Memory B cell (primary cell): ENCODE measurements around the gene RB1.

Source experiments
- ATAC-seq: fragments of 150-1000 bp; cut with Tn5 transposase; 2 replicates; pipeline ENCODE4 v1.10.0; 2021; ENCODE audit warnings: low read depth, mild to moderate bottlenecking, moderate library complexity
- DNase-seq, 2 donors: peaks; one replicate each; pipeline ENCODE4 v3.0.0; 2022; ENCODE audit warnings: low spot score in 2 of 2
- H3K27ac Mint-ChIP-seq: one replicate; pipeline ENCODE4 v1.8.0; 2022; ENCODE audit warnings: mild to moderate bottlenecking, moderate library complexity, mixed read lengths
- H3K27me3 Mint-ChIP-seq: one replicate; pipeline ENCODE4 v1.8.0; 2022; ENCODE audit warnings: mixed read lengths
- H3K36me3 Mint-ChIP-seq: one replicate; pipeline ENCODE4 v1.8.0; 2022; ENCODE audit warnings: mild to moderate bottlenecking, mixed read lengths
- H3K4me1 Mint-ChIP-seq: one replicate; pipeline ENCODE4 v1.8.0; 2022; ENCODE audit warnings: mixed read lengths
- H3K4me3 Mint-ChIP-seq: one replicate; pipeline ENCODE4 v1.8.0; 2022; ENCODE audit warnings: mild to moderate bottlenecking, moderate library complexity, mixed read lengths
- H3K9me3 Mint-ChIP-seq: one replicate; pipeline ENCODE4 v1.8.0; 2022; ENCODE audit warnings: mixed read lengths

Gene RB1

DNA sequence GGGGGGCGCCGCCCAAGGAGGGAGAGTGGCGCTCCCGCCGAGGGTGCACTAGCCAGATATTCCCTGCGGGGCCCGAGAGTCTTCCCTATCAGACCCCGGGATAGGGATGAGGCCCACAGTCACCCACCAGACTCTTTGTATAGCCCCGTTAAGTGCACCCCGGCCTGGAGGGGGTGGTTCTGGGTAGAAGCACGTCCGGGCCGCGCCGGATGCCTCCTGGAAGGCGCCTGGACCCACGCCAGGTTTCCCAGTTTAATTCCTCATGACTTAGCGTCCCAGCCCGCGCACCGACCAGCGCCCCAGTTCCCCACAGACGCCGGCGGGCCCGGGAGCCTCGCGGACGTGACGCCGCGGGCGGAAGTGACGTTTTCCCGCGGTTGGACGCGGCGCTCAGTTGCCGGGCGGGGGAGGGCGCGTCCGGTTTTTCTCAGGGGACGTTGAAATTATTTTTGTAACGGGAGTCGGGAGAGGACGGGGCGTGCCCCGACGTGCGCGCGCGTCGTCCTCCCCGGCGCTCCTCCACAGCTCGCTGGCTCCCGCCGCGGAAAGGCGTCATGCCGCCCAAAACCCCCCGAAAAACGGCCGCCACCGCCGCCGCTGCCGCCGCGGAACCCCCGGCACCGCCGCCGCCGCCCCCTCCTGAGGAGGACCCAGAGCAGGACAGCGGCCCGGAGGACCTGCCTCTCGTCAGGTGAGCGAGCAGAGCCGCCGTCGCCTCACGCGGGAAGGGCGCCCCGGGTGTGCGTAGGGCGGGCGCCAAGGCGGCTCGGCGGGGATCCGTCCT, at the start of gene RB1:
Gene RB1 (plus strand): TSS at position 393 of the 784 bp plus-strand sequence. CDS start 162 bp downstream, at position 555.
- no peaks in the 10 kb centered on the region for H3K9me3 Mint-ChIP-seq
- H3K36me3 Mint-ChIP-seq: peaks cover 19% of the 10 kb centered on the region
- H3K4me3 Mint-ChIP-seq: peak within 1 kb of the TSS; percentile 98
- peak within 1 kb of the TSS; percentile 100 for H3K27ac Mint-ChIP-seq
- H3K4me1 Mint-ChIP-seq: peaks cover 4% of the 10 kb centered on the region
- ATAC-seq: peak; percentile 72
- no peaks in the 10 kb centered on the region for H3K27me3 Mint-ChIP-seq
- peak; percentile 90 to 92 for DNase-seq

DNA sequence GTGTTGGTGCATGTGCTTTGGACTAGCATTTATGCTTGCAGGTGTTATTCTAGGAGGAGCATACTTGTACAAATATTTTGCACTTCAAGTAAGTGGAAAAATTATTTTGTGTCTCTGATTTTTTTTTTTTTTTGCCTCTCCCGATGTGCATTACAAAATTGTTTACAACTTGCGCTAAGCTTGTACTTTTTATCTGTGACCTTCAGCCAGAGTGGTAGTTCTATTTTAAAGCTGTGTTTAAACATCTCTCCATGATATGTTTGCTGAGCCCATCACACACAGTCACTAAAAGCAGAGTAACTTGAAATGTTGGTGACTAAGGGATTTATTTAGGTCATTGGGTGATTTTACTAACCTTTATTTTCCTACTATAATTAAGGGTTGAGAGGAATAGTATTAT, 49.7 kb upstream of the RB1 start:
- no peak overlapping the region for H3K4me3 Mint-ChIP-seq
- peaks cover 31% of the 10 kb centered on the region for H3K36me3 Mint-ChIP-seq
- no peak for ATAC-seq
- no peak for DNase-seq
- H3K4me1 Mint-ChIP-seq: peaks cover 7% of the 10 kb centered on the region
- no peaks in the 10 kb centered on the region for H3K9me3 Mint-ChIP-seq
- H3K27me3 Mint-ChIP-seq: no peaks in the 10 kb centered on the region
- H3K27ac Mint-ChIP-seq: no peak overlapping the region

DNA sequence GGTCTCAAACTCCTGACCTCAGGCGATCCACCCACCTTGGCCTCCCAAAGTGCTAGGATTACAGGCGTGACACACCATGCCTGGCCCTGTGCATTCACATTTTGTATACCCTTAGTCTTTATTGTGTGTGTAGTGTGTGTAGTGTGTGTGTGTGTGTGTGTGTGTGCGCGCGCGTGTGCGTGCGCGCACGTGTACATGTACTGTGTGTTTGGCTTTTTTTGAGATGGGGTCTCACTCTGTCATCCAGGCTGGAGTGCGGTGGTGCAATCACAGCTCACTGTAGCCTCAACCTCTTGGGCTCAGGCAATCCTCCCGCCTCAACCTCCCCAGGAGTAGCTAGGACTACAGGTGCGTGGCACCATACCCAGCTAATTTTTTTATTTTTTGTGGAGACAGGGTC, 48.5 kb upstream of the RB1 start:
- DNase-seq (no peak), ATAC-seq (no peak)
- H3K27ac Mint-ChIP-seq: no peak overlapping the region
- H3K4me1 Mint-ChIP-seq: peaks cover 4% of the 10 kb centered on the region
- no peaks in the 10 kb centered on the region for H3K27me3 Mint-ChIP-seq
- H3K4me3 Mint-ChIP-seq: no peak overlapping the region
- H3K36me3 Mint-ChIP-seq: peaks cover 42% of the 10 kb centered on the region
- H3K9me3 Mint-ChIP-seq: no peaks in the 10 kb centered on the region

DNA sequence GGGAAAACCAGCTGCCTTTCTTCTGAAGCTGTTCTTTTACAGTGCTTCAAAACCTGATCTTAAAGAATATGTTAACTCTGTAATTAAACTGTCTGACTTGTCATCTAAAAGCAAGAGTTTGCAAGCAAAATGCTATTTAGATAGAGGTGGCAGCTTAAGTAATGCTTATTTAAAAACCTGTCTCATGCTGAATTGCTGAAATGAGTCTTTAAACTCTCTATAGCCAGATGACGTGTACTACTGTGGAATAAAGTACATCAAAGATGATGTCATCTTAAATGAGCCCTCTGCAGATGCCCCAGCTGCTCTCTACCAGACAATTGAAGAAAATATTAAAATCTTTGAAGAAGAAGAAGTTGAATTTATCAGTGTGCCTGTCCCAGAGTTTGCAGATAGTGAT, 47.6 kb upstream of the RB1 start:
- Mint-ChIP-seq H3K36me3 (peaks cover 47% of the 10 kb centered on the region), H3K4me3 (no peak overlapping the region), H3K27ac (peak overlapping the region; percentile 65), H3K27me3 (no peaks in the 10 kb centered on the region), H3K9me3 (no peaks in the 10 kb centered on the region), H3K4me1 (peaks cover 4% of the 10 kb centered on the region)
- ATAC-seq: no peak
- DNase-seq: no peak

DNA sequence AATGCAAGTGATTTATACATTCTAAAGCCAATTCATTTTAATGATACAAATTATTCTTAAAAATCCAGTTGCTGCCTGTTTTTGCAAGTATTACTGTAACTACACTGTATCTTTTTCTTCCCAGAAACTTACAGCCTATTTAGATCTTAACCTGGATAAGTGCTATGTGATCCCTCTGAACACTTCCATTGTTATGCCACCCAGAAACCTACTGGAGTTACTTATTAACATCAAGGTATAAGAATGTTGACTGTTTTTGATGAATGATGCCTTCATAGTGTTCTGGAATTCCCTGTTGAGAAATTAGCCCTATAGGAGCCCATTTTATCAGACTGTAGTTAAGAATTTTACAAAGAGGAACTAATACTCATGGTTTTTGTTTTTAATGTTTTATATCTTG, 45.5 kb upstream of the RB1 start:
- ATAC-seq: no peak
- peaks cover 48% of the 10 kb centered on the region for H3K36me3 Mint-ChIP-seq
- peaks cover 5% of the 10 kb centered on the region for H3K4me1 Mint-ChIP-seq
- no peaks in the 10 kb centered on the region for H3K27me3 Mint-ChIP-seq
- peak overlapping the region; percentile 38 for H3K27ac Mint-ChIP-seq
- H3K9me3 Mint-ChIP-seq: no peaks in the 10 kb centered on the region
- H3K4me3 Mint-ChIP-seq: no peak overlapping the region
- no peak for DNase-seq

DNA sequence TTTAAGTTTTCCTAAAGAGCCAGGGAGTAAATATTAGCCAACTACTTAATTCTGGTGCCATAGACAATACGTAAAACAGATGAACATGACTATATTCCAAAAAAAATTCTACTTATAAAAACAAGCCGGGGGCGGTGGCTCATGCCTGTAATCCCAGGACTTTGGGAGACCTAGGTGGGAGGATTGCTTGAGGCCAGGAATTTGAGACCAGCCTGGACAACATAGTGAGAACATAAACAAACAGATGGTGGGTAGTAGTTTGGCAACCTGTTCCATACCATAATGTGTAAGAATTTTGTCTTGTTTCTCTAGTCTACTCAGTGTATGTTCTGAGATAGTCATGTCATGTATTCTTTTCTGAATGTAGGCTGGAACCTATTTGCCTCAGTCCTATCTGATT, 45.1 kb upstream of the RB1 start:
- Mint-ChIP-seq H3K4me3 (no peak overlapping the region), H3K27ac (no peak overlapping the region), H3K36me3 (peaks cover 51% of the 10 kb centered on the region)

DNA sequence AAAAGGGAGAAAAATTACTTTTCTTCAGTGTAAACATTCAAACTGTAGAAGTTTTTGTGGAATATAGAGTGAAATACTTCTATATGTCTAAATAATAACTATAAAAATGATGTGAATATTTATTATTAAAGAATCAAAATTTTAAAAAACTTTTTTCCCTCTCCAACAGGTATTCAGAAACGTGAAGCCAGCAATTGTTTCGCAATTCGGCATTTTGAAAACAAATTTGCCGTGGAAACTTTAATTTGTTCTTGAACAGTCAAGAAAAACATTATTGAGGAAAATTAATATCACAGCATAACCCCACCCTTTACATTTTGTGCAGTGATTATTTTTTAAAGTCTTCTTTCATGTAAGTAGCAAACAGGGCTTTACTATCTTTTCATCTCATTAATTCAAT, 42.6 kb upstream of the RB1 start:
- no peak for DNase-seq
- no peak for ATAC-seq
- Mint-ChIP-seq H3K27ac (peak overlapping the region; percentile 38), H3K4me3 (no peak overlapping the region), H3K27me3 (no peaks in the 10 kb centered on the region), H3K9me3 (no peaks in the 10 kb centered on the region), H3K36me3 (peaks cover 47% of the 10 kb centered on the region), H3K4me1 (peaks cover 29% of the 10 kb centered on the region)

More for the DNA sequence above, 45.1 kb upstream of the RB1 start:
- ATAC-seq: no peak
- no peak for DNase-seq
- H3K9me3 Mint-ChIP-seq: no peaks in the 10 kb centered on the region
- H3K27me3 Mint-ChIP-seq: no peaks in the 10 kb centered on the region
- H3K4me1 Mint-ChIP-seq: peaks cover 8% of the 10 kb centered on the region

DNA sequence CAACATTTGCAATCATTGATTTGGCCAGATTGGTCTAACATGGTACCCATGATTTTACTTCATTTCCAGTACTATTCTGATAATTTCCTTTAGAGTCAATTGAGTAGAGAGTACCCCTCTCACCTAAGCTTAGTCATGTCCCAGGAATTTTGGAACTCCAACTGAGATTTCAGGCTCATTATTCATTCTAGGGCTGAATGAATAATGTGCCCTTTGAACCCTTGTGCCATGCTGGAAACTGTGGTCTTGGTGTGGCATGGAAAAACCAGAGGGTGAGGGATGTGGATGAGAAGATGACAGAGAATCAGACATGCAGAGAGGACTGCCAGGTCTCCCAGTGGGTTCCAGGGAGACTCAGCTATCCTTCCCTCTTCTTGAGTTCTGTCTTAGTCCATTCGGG, 40.4 kb upstream of the RB1 start:
- Mint-ChIP-seq H3K36me3 (peaks cover 32% of the 10 kb centered on the region), H3K9me3 (no peaks in the 10 kb centered on the region), H3K27ac (peak overlapping the region; percentile 56), H3K4me1 (peaks cover 35% of the 10 kb centered on the region), H3K4me3 (no peak overlapping the region), H3K27me3 (no peaks in the 10 kb centered on the region)
- ATAC-seq (no peak), DNase-seq (no peak)

DNA sequence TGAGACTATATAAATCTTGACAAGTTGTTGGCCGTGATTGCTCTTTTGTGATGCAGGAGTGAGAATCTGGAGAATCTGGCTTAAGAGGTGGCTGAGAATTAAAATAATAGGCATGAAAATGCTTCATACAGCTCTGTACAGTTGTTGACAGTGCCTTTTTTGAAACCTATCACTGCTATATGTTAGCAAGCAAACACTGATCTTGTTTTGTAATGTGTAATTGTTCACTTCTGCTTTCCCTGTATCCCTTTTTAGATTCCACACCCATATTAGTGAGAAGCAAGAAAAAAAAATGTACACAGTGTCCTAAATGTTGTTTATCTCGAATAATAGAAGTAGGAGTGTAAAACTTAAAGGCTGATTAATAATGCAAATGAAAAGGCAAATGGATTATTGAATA, 39.5 kb upstream of the RB1 start:
- DNase-seq (no peak), ATAC-seq (no peak)
- Mint-ChIP-seq H3K36me3 (peaks cover 33% of the 10 kb centered on the region), H3K4me1 (peaks cover 35% of the 10 kb centered on the region), H3K27ac (peak overlapping the region; percentile 82), H3K27me3 (no peaks in the 10 kb centered on the region), H3K9me3 (no peaks in the 10 kb centered on the region), H3K4me3 (peak overlapping the region; percentile 54)

DNA sequence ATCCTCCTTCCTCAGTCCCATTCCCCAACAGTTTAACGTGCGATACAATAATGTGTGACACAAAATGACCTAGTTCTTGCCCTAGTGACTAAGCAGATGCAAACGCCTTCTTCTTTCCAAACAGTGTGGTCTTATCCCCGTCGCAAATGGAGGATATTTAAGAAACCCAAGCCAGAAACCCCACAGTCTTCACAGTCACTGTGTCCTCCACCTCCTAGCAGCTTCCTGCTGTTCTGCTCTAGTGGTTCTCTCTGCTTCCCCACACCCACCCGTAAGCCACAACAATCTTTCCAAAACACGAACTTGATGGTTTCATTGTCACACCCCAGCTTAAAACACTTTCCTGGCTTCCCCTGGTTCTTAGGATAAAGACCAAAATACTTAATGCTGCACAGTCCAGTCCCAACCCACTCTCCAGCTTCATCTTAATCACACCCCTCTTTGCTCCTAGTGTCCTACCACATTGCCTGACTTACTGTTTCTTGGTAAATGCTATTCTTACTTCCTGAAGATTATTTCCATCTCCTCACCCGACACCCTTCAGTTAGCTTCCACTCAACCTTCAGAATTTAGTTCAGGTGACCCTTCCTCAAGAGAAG, 38.2 kb upstream of the RB1 start:
- H3K4me3 Mint-ChIP-seq: peak overlapping the region; percentile 81
- DNase-seq: peak; percentile 21 to 35
- peak overlapping the region; percentile 91 for H3K27ac Mint-ChIP-seq
- peaks cover 37% of the 10 kb centered on the region for H3K4me1 Mint-ChIP-seq
- H3K36me3 Mint-ChIP-seq: peaks cover 28% of the 10 kb centered on the region
- ATAC-seq: peak; percentile 96
- no peaks in the 10 kb centered on the region for H3K9me3 Mint-ChIP-seq
- H3K27me3 Mint-ChIP-seq: no peaks in the 10 kb centered on the region

DNA sequence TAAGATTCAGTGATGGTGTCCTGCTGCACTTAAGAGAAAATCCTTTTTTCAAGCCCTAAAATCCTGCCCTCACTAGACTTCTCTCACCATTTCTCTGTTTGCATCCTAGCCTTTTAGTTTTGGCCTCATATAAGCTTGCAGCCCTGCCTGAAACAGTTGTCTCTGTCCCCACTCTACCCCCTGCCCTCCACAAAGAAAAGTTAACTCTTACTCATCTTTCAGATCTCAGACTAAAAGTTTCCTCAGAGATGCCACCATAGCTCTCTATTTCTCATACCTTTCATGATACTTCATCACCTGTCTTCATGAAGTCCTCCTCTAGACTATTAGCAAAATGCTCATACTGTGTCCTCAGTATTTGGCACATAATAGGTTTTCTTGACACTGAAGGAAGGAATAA, 37.4 kb upstream of the RB1 start:
- peak overlapping the region; percentile 91 for H3K27ac Mint-ChIP-seq
- H3K36me3 Mint-ChIP-seq: peaks cover 23% of the 10 kb centered on the region
- H3K9me3 Mint-ChIP-seq: no peaks in the 10 kb centered on the region
- no peaks in the 10 kb centered on the region for H3K27me3 Mint-ChIP-seq
- peaks cover 37% of the 10 kb centered on the region for H3K4me1 Mint-ChIP-seq
- peak overlapping the region; percentile 38 for H3K4me3 Mint-ChIP-seq
- DNase-seq: no peak
- ATAC-seq: peak; percentile 21

DNA sequence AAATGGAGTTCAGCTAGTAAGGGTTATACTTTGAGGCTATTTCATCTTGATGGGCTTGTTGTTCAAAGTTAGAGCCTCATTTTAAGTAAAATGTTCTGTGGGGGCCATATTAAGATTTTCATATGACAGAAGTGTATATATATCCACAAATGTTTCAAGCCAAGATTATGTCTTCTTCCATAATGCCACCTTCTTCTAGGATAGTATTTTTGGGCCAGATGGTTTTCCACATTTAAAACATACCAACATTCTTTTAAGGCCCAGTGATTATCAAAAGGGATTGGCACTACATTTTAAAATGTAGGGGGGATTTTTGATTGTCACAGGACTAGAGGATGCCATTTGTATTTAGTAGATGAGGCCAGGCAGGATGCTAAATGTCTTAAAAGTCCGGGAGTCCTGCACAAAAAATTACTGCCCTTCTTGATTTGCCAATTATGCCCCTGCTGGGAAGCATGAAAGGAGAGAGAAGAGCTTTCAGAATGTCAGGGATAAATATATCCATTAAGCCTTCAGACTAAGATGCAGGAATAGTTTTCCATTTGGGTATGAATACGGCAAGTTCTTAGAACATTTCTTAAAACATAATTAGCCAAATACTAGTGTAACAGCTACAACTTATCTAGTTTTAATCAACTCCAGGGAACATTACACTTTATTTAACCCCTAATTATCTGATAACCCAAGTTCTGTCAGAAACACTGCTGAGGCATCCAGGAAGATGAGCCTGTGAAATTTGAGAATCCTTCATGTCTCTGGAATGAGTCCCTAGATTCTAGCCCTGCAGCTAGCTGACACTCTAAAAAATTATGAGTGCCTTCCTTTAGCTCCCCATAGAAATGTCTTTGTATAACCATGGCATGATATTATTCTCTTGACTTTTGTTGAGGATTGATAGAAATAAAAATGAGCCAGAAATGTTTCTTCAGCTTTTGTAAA, 36.6 kb upstream of the RB1 start:
- ATAC-seq: no peak

DNA sequence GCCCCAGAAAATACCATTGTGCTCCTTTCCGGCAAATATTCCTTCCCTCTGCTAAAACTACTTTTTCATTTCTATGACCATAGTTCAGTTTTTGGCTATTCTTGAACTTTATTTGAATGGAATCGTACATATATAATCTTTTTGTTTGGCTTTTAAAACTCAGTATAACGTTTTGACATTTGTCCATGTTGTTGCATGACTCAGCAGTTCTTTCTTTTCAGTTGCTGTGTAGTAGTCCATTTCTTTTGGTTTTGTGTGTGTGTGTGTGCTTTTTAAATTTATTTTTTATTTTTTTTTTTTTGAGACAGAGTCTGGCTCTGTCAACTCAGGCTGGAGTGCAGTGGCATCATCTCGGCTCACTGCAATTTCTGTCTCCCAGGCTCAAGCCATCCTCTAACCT, 35.5 kb upstream of the RB1 start:
- Mint-ChIP-seq H3K36me3 (peaks cover 18% of the 10 kb centered on the region), H3K27me3 (no peaks in the 10 kb centered on the region)

More for the DNA sequence above, 36.6 kb upstream of the RB1 start:
- Mint-ChIP-seq H3K27ac (peak overlapping the region; percentile 91), H3K9me3 (no peaks in the 10 kb centered on the region), H3K27me3 (no peaks in the 10 kb centered on the region), H3K4me1 (peaks cover 37% of the 10 kb centered on the region), H3K4me3 (no peak overlapping the region), H3K36me3 (peaks cover 22% of the 10 kb centered on the region)
- DNase-seq: no peak

DNA sequence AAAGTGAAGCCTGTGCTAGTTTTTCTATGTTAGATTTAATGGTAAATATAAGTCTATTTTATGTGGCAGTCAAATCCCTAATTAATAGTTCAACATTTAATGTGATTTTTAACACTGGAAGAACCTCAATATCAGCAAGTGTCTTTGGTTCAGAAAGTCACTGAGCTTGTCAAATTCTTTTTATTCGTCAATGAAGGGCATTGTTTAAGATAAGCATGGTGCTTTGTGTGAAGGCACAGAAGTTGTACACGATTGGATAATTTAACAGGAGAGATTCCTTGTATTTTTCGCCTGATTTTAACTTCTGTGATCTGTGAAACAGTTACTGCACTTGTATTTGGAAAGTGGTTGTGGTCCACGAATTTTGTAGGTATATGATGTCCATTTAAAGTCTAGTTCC, 30.2 kb upstream of the RB1 start:
- Mint-ChIP-seq H3K4me3 (no peak overlapping the region), H3K27ac (no peak overlapping the region), H3K4me1 (peaks cover 2% of the 10 kb centered on the region), H3K36me3 (peaks cover 11% of the 10 kb centered on the region), H3K9me3 (no peaks in the 10 kb centered on the region), H3K27me3 (no peaks in the 10 kb centered on the region)
- no peak for DNase-seq
- ATAC-seq: no peak

More for the DNA sequence above, 35.5 kb upstream of the RB1 start:
- ATAC-seq (no peak), DNase-seq (no peak)
- Mint-ChIP-seq H3K4me3 (no peak overlapping the region), H3K4me1 (peaks cover 33% of the 10 kb centered on the region), H3K27ac (no peak overlapping the region), H3K9me3 (no peaks in the 10 kb centered on the region)
